AG08396 (cell line): Measurements from ENCODE around the gene PDE3B.
"Not testable (repeated sequence)": the region's sequence is repeated elsewhere in the genome, so short reads cannot be mapped to it uniquely, and the experiment has no call there.

Experiments used
- DNase-seq: peaks from one replicate; pipeline ENCODE4 v3.0.0; 2012; ENCODE audit warnings: low spot score, mixed read lengths

Gene PDE3B

GRCh38 chr11:14813516-14813915 lies 169.9 kb downstream of the PDE3B start:
- DNase-seq = no peak

DNA sequence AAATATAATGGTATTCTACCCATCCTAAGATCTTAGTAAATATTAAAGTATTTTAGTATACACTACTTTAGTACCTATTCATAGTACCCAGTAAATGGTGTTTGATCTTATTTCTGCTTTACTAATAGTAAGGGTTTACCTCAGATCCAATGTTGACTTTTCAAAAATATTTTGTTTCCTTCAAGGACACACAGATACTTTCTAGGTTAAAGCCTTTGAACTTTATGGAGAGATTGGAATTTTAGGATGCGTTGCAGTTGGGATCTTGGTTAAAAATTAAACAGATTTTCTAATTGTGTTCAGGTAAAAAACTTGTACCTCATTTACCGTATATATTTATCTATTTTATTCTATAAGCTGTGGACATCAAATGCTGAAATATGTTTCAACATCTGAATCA lies 175.2 kb downstream of the PDE3B start:
- no peak for DNase-seq

GRCh38 chr11:14819596-14819995 lies 176.0 kb downstream of the PDE3B start:
- DNase-seq = no peak

DNA sequence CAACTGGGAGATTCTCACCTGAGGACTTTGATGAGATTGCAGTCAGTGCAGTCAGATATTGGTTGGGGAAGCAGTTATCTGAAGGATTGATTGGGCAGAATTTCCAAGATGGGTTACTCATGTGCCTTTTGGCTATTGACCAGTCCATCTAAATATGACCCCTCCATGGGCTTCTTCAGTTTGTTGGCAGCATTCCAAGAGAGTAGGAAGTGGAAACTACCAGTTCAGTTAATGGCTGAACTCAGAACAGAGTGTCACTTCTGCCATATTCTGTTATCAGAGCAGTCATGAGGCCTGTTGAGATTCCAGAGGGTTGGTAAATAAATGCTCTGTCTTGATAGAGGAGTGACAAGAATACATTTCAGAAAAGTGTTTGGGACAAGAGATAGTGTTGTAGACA lies 177.4 kb downstream of the PDE3B start:
- no peak for DNase-seq

- no peak for DNase-seq
Measured at GRCh38 chr11:14826600-14826999, 183.0 kb downstream of the PDE3B start.

DNA sequence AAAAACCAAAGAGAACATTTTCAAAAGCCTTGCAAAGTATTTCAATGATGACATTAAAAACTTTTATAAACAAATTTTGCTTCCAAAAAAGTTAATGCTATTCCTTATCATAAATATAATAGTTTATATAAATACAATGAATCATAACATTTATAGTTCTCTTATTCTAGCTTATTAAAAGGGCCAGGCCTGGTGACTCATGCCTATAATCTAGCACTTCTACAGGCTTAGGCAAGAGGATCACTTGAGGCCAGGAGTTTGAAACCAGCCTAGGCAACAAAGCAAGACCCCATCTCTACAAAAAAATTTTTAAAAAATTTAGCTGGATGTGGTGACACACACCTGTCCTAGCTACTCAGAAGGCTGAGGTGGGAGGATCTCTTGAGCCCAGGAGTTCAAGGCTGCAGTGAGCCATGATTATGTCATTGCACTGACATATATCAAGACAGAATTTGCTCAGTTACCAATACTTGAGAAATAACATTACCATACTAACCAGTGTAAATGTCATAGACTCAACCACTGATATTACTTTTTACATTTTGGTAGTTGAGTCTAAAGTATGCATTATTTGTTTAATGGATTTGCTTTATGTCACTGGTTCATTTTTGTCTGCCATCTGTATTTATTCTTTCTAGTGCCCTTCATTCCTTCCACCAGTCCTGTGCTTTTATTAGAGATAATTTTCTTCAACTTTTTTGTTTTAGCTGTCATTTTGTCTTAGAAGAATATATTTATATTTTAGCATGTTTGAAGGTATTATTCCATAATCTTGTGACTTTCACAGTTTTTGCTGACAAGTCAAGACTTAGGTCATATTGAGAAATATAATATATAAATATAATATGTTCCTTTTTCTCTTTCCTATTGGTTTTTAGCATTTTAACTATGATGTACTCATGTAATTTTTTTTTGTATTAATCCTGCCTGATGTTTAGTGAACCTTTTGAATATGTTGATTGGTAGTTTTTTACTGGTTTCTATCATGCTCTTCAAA lies 192.2 kb downstream of the PDE3B start:
- DNase-seq = no peak

- no peak for DNase-seq
Measured at GRCh38 chr11:14842002-14842401, 198.4 kb downstream of the PDE3B start.

DNA sequence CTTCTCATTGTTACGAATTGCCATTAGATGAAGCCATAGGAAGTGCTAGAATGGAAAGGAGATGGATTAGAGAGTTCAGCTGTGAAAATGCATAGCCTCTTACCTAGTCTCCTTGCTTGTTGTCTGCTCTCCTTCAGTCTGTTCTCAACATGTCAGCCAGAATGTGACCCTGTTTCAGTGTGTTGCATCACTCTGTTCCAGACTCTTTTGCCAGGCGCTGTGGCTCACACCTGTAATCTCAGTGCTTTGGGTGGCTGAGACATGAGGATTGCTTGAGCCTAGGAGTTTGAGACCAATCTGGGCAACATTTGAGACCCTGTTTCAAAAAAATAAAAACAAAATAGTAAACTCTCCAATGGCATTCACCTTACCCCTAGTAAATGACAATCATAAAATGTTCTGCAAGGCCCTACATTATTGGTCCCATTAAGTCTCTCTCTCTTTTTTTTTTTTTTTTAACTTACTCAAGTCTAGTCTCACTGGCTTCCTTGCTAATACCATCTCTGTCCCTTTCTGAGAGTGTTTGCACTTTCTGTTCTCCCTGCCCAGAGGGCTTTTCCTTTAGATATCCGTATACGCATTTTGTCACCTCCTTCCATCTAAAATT lies 209.1 kb downstream of the PDE3B start:
- DNase-seq = no peak

- DNase-seq = no peak
Measured at GRCh38 chr11:14854057-14854456, 210.5 kb downstream of the PDE3B start.

GRCh38 chr11:14855890-14856289 lies 212.3 kb downstream of the PDE3B start:
- no peak for DNase-seq

DNA sequence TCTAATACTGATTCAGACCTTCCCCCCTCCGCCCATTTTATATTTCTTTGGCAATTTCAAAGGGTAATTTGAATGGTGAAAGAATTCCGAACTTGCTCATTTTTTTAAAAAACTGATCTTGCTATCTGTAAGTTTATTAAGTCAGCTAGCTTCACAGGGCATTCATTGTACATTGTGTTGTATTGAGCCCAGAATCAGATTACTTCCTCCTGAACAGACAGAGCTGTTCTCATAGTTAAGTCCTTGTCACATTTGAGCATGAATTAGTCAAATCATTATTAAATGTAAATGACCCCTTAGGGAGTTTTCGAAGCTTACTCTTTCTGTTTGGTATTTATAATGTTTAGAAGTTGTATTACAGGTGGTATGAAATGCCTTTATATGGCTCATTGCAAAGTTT lies 214.0 kb downstream of the PDE3B start:
- DNase-seq = no peak

GRCh38 chr11:14858404-14858803 lies 214.8 kb downstream of the PDE3B start:
- no peak for DNase-seq

DNA sequence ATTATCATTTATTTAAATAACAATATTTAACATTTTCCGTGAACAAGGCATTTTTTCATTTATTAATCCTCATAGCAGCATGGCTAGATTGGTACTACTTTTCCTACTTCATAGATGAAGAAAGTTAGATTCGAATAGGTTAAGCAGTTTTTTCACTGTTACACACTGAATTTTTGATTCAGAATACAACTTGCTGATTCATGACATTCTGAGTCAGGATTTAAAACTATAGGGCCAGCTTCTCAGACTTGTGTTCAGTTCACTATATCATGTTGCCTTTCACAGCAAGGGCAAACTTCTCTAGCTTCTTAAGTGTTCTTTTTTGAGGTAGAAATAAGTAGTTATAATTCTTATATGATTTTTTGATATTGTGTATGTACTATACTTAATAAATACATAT lies 216.9 kb downstream of the PDE3B start:
- DNase-seq = no peak

DNA sequence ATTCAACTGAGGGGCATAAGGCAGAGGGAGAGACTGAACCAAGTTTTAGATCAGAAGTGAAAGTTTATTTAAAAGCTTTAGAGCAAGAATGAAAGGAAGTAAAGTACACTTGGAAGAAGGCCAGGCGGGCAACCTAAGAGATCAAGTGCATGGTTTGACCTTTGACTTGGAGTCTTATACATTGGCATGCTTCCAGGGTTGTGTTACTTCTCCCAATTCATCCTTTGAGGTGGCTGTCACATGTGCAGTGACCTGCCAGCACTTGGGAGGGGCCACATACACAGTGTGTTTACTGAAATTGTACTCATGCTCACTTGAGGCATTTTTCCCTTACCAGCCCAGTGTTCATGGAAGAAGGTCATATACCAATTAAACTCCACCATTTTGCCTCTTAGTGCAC lies 218.1 kb downstream of the PDE3B start:
- DNase-seq = no peak

GRCh38 chr11:14863775-14864174 lies 220.2 kb downstream of the PDE3B start:
- not testable (repeated sequence) for DNase-seq

- no peak for DNase-seq
Measured at GRCh38 chr11:14872032-14872431, 228.4 kb downstream of the PDE3B start.

DNA sequence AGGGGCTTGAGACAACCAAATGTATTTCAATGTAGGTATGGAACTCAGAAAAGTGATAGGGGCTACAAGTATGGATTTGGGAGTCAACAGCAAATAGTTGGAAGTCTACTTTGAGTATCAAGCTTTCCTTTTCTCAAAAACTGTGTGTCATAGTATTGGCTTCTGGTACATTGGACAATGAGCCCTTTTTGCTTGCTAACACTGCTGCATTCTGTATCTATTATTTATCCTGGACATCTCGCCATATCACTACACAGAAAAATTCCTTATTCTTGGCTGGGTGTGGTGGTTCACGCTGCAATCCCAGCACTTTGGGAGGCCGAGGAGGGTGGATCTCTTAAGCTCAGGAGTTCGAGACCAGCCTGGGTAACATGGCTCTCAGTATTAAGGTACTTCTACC lies 230.0 kb downstream of the PDE3B start:
- DNase-seq = no peak

DNA sequence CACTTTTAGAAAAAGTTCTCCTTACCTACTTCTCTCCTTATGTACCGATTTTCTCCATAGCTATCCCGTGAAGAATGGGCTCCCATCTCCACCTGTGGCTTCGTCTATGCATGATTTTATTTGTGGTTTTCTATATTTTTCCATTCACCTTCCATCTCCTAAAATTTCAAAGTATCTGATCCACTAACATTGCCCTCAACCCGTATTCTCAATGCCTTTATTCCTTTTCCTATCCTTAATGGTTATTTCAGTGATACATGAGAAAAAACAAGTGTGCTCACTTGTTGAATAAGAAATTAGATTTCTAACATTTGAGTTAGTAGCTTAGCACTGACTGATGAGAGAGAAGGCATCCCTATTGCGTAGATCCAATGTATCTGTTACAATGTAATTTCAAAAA lies 231.6 kb downstream of the PDE3B start:
- no peak for DNase-seq

GRCh38 chr11:14881576-14882193 lies 238.1 kb downstream of the PDE3B start:
- no peak for DNase-seq

DNA sequence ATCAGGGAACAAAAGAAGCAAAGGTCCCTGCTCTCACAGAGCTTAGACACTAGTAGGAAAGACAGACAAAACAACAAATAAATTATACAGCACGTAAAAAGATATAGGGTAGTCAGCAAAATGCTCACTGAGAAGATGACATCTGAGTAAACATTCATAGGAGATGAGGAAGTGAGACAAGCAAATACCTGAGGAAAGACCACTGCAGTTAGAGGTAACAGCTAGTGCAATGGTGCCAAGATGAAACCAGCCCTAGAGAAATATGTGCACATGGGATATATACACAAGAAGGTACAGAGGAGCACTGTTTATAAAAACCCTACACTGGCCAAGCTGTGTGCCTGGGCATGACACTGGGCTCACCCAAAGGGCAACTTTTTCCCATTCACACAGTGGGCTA lies 238.6 kb downstream of the PDE3B start:
- DNase-seq = no peak

GRCh38 chr11:14883683-14884082 lies 240.1 kb downstream of the PDE3B start:
- DNase-seq = not testable (repeated sequence)

DNA sequence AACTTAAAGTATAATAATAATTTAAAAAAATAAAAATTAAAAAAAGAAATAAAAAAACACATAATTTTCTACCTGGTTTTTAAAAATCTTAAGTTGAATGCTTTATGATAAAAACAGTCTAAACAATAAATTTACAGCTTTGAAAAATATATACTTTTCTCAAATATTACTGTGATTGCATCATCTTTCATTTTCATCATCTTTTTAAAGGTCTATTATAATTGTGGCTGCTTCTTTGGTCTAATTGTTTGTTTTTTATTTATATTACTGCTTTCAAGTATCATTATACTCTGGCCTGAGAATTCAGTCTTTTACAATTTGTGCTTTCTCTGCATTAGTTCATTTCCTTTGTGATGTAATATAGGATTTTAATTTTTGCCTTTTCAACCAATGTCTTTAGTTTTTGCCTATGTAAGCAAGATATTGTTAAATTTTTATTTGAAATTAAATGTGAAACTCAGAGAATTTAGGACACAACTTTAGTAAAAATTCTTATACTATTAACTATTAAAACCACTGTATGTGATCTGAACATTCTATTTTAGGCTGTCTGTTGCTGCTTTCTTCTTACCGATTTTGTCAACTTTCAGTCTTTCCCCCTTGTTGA lies 241.2 kb downstream of the PDE3B start:
- DNase-seq = no peak

DNA sequence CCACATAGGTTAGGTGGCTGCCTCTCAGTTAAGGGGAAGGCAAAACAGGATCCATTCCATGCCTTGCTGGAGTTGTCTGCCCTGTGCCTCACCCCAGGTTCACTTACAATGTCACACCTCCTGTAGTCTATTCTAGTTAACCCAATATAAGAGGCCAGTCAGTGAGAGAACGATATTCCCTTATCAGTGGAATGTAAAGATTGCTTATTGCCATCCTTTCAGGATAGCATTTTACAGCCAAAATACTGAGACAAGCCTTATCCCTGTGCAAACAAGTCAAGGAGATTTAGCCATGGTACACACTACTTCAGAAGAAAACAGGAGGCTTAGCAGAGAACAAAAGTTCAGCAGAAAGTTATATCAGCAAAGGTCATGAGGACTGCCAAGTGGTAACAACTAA lies 242.9 kb downstream of the PDE3B start:
- DNase-seq = no peak
